Activated T-cell treated with anti-CD3 and anti-CD28 coated beads, Interleukin-2, amount 50 U/mL, for 4 hours (primary cell): Measurements from ENCODE around the gene NR2F2. TPM values are rescaled to one million over a fixed set of nuclear protein-coding genes. Genes with fewer than 3 reads are reported as not detected.
A peak's percentile ranks its signal among the peaks of the same experiment; 100 is the strongest.

Experiments
- ATAC-seq, 2 donors: fragments of 200-7000 bp; cut with Tn5 transposase; one replicate each; pipeline ENCODE4 v1.10.0; 2021
- DNase-seq: peaks from one replicate; pipeline ENCODE4 v3.0.0-alpha.2; 2020
- H3K27me3 Mint-ChIP-seq: one replicate; pipeline ENCODE4 v1.8.0; 2021; ENCODE audit warnings: low read depth, mixed read lengths
- H3K36me3 Mint-ChIP-seq: one replicate; pipeline ENCODE4 v1.8.0; 2022; ENCODE audit warnings: mixed read lengths; ENCODE audit not compliant: insufficient read depth
- H3K4me1 Mint-ChIP-seq: one replicate; pipeline ENCODE4 v1.8.0; 2021; ENCODE audit warnings: low read depth, mixed read lengths
- H3K4me3 Mint-ChIP-seq: one replicate; pipeline ENCODE4 v1.8.0; 2021; ENCODE audit warnings: mild to moderate bottlenecking, moderate library complexity, mixed read lengths
- H3K9me3 Mint-ChIP-seq: one replicate; pipeline ENCODE4 v1.8.0; 2021; ENCODE audit warnings: mixed read lengths
- total RNA-seq, 3 donors: library from RNA; stranded (reverse); gene quantifications; one replicate each; pipeline ENCODE4 v1.2.1, GENCODE V29; 2021

The NR2F2 gene
- under 1 TPM; 0.13 to 0.24 (median 0.15) TPM for total RNA-seq

DNA sequence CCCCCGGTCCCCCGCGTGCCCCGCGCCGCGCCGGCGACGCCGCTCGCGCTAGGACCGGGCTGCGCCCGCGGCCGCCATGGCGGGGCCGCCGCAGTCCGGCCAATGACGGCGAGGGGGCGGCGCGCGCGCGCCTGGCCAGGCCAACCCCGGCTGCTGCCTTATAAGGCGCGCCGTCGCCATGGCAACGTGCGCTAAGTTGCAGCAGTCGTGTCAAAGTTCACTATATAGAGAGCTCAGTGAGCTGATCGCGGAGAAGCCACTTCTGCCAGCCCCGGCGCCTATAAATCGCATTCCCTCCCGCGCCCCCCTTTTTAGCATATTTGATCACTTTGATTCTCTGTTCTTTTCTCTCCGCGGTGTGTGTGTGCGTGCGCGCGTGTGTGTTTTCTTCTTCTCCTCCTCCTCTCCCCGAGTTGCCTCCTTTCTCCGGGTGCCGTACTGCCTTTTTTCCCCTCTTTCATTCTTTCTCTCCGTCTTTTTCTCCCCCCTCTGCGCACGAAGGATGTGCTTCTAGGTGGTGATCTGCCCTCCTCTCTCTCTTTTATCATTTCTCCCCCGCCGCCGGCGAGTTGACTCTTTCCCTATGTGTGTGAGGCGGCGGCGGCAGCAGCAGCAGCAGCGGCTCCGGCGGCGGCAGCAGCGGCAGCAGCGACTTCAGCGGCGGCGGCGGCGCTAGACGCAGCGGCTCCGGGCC is at the start of gene NR2F2:
TSS of gene NR2F2 (plus strand) at position 251 of the 694 bp plus-strand sequence. CDS start 1,406 bp downstream, outside the sequence.
- Mint-ChIP-seq H3K27me3 (peaks cover 87% of the 10 kb centered on the region), H3K36me3 (no peaks in the 10 kb centered on the region), H3K9me3 (no peaks in the 10 kb centered on the region), H3K4me1 (peaks cover 22% of the 10 kb centered on the region), H3K4me3 (peak within 1 kb of the TSS; percentile 79)
- ATAC-seq (peak; percentile 76 to 81), DNase-seq (no peak)

DNA sequence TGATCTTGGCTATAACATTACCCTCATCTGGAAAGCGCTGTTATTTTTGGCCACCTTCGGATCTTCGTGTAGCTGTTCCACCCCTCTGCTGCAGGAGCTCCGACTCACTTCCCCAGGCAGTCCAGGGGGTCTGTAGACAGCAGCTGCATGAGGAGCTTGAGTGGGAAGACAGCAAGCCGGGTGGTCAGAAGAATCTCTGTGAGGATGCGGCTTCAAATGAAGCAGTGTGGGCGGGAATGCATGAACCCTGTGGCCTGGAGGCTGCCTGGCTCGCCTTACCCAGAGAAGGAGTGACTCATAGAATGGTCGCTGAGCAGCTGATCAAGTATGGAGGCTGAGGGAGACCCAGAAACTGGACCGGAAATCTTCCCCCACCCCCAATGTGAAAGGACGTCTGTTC is 45.2 kb upstream of the NR2F2 start:
- ATAC-seq (no peak), DNase-seq (no peak)
- peaks cover 11% of the 10 kb centered on the region for H3K9me3 Mint-ChIP-seq
- H3K4me1 Mint-ChIP-seq, result no peaks in the 10 kb centered on the region
- no peaks in the 10 kb centered on the region for H3K36me3 Mint-ChIP-seq
- no peak overlapping the region for H3K4me3 Mint-ChIP-seq
- H3K27me3 Mint-ChIP-seq, result peaks cover 9% of the 10 kb centered on the region

GRCh38 chr15:96285729-96286254 is 44.7 kb upstream of the NR2F2 start:
- H3K9me3 Mint-ChIP-seq, result peaks cover 11% of the 10 kb centered on the region
- H3K4me1 Mint-ChIP-seq, result no peaks in the 10 kb centered on the region
- ATAC-seq, result no peak

DNA sequence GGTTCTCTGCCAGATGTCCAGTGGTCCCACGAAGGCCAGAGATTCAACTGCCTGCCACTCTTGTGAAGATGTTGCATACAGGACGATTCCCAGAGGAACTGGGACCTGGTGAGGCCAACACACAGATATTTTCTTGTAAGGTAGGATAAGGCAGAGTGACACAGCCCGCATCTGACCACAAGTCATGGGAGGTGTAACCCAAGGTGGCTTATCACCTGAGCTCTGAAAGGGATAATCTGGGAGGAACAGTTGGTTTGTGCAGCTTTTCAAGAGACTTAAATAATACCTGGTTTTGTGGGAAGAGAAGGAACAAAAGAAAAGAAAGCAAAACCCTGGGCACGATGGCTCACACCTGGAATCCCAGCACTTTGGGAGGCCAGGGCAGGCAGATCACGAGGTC is 39.8 kb upstream of the NR2F2 start:
- no peaks in the 10 kb centered on the region for H3K36me3 Mint-ChIP-seq
- ATAC-seq, result no peak
- H3K27me3 Mint-ChIP-seq, result peaks cover 21% of the 10 kb centered on the region
- H3K4me3 Mint-ChIP-seq, result no peak overlapping the region
- H3K4me1 Mint-ChIP-seq, result no peaks in the 10 kb centered on the region
- H3K9me3 Mint-ChIP-seq, result no peaks in the 10 kb centered on the region
- DNase-seq, result no peak

More at GRCh38 chr15:96285729-96286254, 44.7 kb upstream of the NR2F2 start:
- Mint-ChIP-seq H3K36me3 (no peaks in the 10 kb centered on the region), H3K4me3 (no peak overlapping the region), H3K27me3 (peaks cover 12% of the 10 kb centered on the region)
- DNase-seq, result no peak

GRCh38 chr15:96292635-96293034 is 37.9 kb upstream of the NR2F2 start:
- DNase-seq (no peak), ATAC-seq (no peak)
- H3K36me3 Mint-ChIP-seq, result no peaks in the 10 kb centered on the region
- H3K4me1 Mint-ChIP-seq, result no peaks in the 10 kb centered on the region
- H3K4me3 Mint-ChIP-seq, result no peak overlapping the region
- peaks cover 21% of the 10 kb centered on the region for H3K27me3 Mint-ChIP-seq
- H3K9me3 Mint-ChIP-seq, result peaks cover 11% of the 10 kb centered on the region

GRCh38 chr15:96293441-96293840 is 37.1 kb upstream of the NR2F2 start:
- H3K4me1 Mint-ChIP-seq, result no peaks in the 10 kb centered on the region
- H3K4me3 Mint-ChIP-seq, result no peak overlapping the region
- no peak for ATAC-seq
- H3K27me3 Mint-ChIP-seq, result peaks cover 17% of the 10 kb centered on the region
- H3K9me3 Mint-ChIP-seq, result peaks cover 19% of the 10 kb centered on the region
- H3K36me3 Mint-ChIP-seq, result no peaks in the 10 kb centered on the region
- DNase-seq, result no peak

DNA sequence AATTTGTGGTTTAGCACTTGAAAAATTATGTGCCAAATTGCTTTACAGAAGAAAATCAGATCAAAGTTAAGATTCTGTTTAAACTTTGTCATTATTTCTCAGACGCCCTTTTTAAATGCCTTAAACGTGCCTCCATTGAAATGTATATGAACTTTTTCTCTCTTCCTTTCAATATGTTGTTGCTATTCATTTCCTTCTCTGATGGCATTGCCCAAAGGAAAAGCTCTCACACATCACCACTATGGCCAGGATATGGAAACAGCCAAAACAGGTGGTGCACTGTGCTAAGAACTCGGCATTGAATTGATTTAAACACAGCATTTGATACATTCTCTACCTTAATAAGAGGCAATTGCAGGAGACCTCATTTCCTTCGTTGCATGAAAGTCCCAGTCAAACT is 35.7 kb upstream of the NR2F2 start:
- ATAC-seq, result no peak
- H3K4me1 Mint-ChIP-seq, result no peaks in the 10 kb centered on the region
- H3K9me3 Mint-ChIP-seq, result peaks cover 25% of the 10 kb centered on the region
- H3K4me3 Mint-ChIP-seq, result no peak overlapping the region
- DNase-seq, result no peak
- H3K36me3 Mint-ChIP-seq, result no peaks in the 10 kb centered on the region
- H3K27me3 Mint-ChIP-seq, result peaks cover 15% of the 10 kb centered on the region

DNA sequence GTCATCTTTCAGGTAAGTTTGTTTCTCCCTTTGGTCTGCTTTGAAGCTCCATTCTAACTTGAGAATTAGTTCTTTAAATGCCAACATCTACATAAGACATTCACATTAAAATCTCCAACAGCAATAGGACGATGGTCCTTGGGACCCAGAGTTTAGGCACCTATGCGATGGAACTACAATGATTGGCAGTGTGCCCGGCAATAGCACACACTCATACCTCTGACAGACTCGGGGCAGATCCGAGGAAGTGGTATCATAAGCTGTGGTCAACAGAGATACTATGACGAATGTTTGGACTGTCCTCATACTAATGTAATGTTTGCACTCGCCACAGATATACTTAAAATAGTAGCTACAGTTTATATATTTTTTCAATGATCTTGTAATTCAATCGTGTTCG is 34.2 kb upstream of the NR2F2 start:
- Mint-ChIP-seq H3K9me3 (peaks cover 28% of the 10 kb centered on the region), H3K4me3 (no peak overlapping the region), H3K4me1 (no peaks in the 10 kb centered on the region), H3K36me3 (no peaks in the 10 kb centered on the region), H3K27me3 (peaks cover 10% of the 10 kb centered on the region)
- ATAC-seq (no peak), DNase-seq (no peak)

GRCh38 chr15:96297783-96298182 is 32.7 kb upstream of the NR2F2 start:
- DNase-seq, result no peak
- H3K36me3 Mint-ChIP-seq, result no peaks in the 10 kb centered on the region
- H3K27me3 Mint-ChIP-seq, result peaks cover 5% of the 10 kb centered on the region
- ATAC-seq, result no peak
- peaks cover 28% of the 10 kb centered on the region for H3K9me3 Mint-ChIP-seq
- no peak overlapping the region for H3K4me3 Mint-ChIP-seq
- H3K4me1 Mint-ChIP-seq, result no peaks in the 10 kb centered on the region

DNA sequence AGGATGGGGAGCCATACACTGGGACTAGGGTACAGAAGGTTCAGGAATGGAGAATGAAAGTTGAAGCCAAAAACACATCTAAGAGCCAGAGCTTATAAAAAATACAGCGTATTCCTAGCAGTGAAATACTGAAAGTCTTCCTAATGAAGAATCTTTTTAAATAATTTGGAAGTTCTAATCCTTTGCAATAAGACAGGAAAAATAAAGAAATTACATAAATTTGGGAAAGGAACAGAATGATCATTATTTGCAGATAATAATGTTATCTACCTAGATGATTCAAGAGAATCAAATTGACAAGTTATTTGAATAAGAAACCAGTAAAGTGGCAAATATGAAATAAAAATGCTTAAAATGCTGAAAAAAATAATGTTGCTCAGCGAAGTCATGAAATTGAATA is 32.3 kb upstream of the NR2F2 start:
- peaks cover 28% of the 10 kb centered on the region for H3K9me3 Mint-ChIP-seq
- no peaks in the 10 kb centered on the region for H3K4me1 Mint-ChIP-seq
- ATAC-seq, result no peak
- DNase-seq, result no peak
- peaks cover 3% of the 10 kb centered on the region for H3K27me3 Mint-ChIP-seq
- no peaks in the 10 kb centered on the region for H3K36me3 Mint-ChIP-seq
- no peak overlapping the region for H3K4me3 Mint-ChIP-seq

DNA sequence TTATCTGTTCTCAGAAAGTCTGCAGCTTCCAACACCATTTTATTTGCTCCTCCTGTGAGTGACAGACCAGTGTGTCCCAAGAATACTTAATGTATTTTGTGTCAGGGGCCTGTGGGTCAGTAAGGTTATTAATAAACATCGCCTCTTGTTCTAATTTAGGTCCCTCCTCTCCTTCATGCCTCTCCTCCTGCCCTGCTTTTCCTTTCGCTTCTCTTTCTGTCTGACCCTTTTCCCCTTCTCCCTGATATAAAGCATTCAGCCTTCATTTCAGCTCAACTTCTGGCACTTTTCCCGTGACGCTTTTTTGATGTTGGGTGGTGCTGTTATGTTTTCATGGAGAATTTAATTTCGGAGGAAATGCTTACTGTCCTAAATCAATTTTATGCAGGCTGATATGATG is 29.7 kb upstream of the NR2F2 start:
- Mint-ChIP-seq H3K4me3 (no peak overlapping the region), H3K36me3 (no peaks in the 10 kb centered on the region), H3K4me1 (no peaks in the 10 kb centered on the region), H3K9me3 (peaks cover 31% of the 10 kb centered on the region), H3K27me3 (no peaks in the 10 kb centered on the region)
- DNase-seq (no peak), ATAC-seq (no peak)

- H3K4me1 Mint-ChIP-seq, result no peaks in the 10 kb centered on the region
- ATAC-seq (no peak), DNase-seq (no peak)
- H3K36me3 Mint-ChIP-seq, result no peaks in the 10 kb centered on the region
- peaks cover 11% of the 10 kb centered on the region for H3K9me3 Mint-ChIP-seq
- no peak overlapping the region for H3K4me3 Mint-ChIP-seq
- no peaks in the 10 kb centered on the region for H3K27me3 Mint-ChIP-seq
Measured at GRCh38 chr15:96303503-96304056, 26.9 kb upstream of the NR2F2 start.

DNA sequence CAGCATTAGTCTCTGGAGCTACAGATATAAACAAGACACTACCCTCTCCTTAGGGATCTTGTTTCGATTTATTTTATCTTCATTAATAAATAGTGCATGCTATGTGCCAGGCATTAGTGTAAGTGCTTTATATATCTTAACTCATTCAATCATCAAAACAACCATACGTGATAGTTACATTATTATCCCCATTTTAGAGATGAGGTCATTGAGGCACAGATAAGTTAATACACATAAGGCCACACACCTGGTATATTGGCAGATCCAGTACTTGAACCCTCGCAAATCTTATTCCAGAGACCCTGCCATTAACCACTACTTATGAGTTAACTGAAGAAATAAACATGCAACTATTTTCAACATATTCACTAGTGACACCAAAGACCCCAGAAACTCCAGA is 25.7 kb upstream of the NR2F2 start:
- ATAC-seq (no peak), DNase-seq (no peak)
- Mint-ChIP-seq H3K36me3 (no peaks in the 10 kb centered on the region), H3K27me3 (peaks cover under 1% of the 10 kb centered on the region), H3K9me3 (peaks cover 6% of the 10 kb centered on the region), H3K4me1 (no peaks in the 10 kb centered on the region), H3K4me3 (no peak overlapping the region)

GRCh38 chr15:96306321-96306720 is 24.2 kb upstream of the NR2F2 start:
- peaks cover 3% of the 10 kb centered on the region for H3K9me3 Mint-ChIP-seq
- no peak overlapping the region for H3K4me3 Mint-ChIP-seq
- ATAC-seq (no peak), DNase-seq (no peak)
- peaks cover 3% of the 10 kb centered on the region for H3K27me3 Mint-ChIP-seq
- H3K36me3 Mint-ChIP-seq, result no peaks in the 10 kb centered on the region
- H3K4me1 Mint-ChIP-seq, result no peaks in the 10 kb centered on the region

DNA sequence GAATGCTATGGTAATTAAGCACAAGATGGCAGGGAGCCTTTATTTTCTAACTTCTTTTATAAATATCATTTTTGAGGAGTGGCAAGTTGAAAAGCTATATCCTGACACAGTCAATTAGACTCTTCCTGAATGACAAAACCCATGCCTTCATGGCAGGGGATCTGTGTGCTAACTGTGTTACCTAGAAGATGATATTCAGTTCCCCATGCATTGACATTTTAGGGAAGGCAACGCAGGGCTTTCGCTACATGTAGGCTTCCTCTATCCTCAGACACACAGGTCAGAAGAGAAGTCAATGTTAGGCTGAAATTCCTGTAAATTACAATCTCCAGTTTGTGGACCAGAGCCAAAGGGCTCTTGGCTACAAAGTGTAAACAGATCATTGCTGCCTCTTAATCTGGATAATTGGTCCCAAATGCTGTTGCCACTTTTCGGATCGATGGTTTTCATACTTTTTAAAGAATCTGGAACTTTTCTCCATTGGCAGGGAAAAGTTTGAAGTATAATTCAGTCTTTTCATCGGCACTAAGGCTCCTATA is 22.6 kb upstream of the NR2F2 start:
- no peaks in the 10 kb centered on the region for H3K4me1 Mint-ChIP-seq
- no peak for DNase-seq
- no peak overlapping the region for H3K4me3 Mint-ChIP-seq
- ATAC-seq, result no peak
- H3K27me3 Mint-ChIP-seq, result peaks cover 3% of the 10 kb centered on the region
- peaks cover 3% of the 10 kb centered on the region for H3K9me3 Mint-ChIP-seq
- H3K36me3 Mint-ChIP-seq, result no peaks in the 10 kb centered on the region
